ENCODE data around the gene CHMP6. TPM values are rescaled to one million over a fixed set of nuclear protein-coding genes. Genes with fewer than 3 reads are reported as not detected.

CHMP6 gene
- total and polyA plus RNA-seq, 4 experiments from 2014 or later = 36.7 to 48.7 (median 41.9) TPM

DNA sequence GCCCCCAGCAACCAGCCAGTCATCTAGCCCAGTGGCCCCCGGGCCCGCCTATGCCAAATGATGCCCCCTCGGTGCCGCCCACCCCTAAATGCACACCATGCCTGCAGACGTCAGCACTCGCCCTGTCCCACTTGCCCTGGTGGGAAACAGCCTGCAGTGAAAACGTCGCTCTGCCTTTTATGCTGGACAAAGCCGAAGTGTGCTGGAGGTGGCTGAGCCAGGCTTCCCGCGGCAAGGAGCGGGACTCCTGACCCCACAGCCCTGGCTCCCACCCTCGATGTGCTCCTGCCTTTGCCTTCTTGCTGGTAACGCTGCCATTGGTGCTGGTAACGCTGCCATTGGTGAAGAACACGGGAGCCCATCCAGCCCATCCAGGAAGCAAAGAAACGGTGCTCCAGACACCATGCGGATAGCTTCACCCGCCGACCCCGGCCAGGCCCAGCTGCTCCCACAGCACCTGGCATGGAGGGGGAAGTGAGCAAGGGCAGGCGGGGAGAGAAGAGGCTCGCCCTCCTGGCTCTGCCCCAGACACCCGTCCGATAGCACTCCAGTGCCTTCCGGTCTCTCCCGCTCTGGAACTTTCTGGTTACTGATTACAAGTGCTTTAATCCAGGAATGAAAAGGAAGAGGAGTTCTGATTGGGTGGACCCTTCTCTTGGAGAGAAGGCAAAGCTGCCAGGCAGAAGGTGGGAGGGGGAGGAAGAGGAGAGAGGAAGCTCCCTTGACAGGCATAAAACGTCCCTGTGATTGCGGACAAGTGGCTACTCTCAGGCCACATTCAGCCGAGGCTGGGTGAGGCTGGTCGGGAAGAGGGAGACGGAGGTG lies 39.3 kb downstream of the CHMP6 start:
- no peak for DNase-seq
- ChIA-PET CTCF (ENCODE audit: partially characterized antibody) (interaction anchor here (3.6 kb wide), 1 partner anchor 8 kb away, joined by 26 read pairs; no protein-coding TSS in a partner anchor), POLR2A (ENCODE audit: partially characterized antibody) (no interaction called here)
- Histone ChIP-seq H3K27ac (ENCODE audit: low read depth, low read length) (no peak overlapping the region), H3K9me3 (ENCODE audit: control insufficient read depth in 1 of 2, low read length in 2 of 2) (no peaks in the 10 kb centered on the region), H3K27me3 (ENCODE audit: insufficient read depth, low read length) (no peaks in the 10 kb centered on the region), H3K4me3 (ENCODE audit: low read length in 2 of 2) (no peak overlapping the region), H3K4me1 (ENCODE audit: insufficient read depth, low read length) (peaks cover 17% of the 10 kb centered on the region), H3K36me3 (ENCODE audit: insufficient read depth, low read length) (no peaks in the 10 kb centered on the region)
- intact Hi-C loops (cut with micrococcal nuclease) = no loop called here
- Mint-ChIP-seq H3K27ac (peak overlapping the region in 2 of 7 donors; percentile 30 to 61), H3K27me3 (peaks cover 7 to 17% of the 10 kb centered on the region in 2 donors), H3K4me3 (no peak overlapping the region), H3K9me3 (no peaks in the 10 kb centered on the region), H3K4me1 (peaks cover 9 to 20% (median 14%) of the 10 kb centered on the region in 4 donors), H3K36me3 (peaks cover 0 to 1% of the 10 kb centered on the region in 2 donors)

DNA sequence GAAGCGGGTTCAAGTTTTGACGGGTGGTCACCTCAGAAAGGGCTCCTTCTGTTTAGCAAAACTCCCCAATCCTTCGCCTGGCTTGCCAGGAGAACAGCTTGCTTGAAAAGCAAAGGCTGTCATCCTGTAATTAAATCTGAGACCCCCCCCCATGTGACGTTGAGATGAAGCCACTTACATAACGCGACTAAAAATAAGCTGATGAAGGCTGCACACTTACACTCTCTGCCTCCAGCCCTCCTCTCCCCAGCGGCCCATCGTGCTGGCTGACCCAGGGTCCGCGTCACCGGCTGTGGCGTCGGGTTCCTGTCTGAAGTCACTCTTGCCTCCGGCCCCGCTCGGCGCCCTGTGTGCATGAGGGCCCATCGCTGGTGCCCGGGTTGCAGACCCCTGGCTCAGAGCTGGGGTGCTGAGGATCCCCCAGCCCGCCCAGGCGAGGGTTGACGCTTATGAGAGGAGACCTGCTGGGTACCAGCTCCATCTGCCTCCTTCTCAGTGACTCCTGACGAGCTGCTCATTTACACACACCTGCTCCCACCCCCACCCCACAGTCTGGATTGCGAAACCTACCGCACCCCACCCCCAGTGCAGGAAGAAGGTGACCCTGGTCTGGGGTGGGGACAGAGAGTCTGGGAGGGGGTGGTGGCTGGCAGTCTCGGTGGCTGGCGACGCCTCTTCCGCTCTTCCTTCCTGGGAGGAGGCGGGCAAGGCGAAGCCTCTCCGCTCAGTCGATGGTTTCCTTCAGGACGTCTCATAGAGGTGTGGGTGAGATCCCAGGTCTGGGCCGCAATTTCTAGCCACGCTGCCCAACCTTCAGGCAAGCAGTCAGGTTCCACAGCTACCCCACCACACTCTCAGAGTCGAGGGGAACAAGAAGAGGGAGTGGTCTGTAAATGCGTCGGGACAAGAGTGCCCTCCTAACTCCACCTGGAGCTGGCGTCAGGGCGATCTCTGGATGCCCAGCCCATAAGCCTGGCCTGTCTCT lies 40.2 kb downstream of the CHMP6 start:
- Histone ChIP-seq H3K27me3 (ENCODE audit: insufficient read depth, low read length) (no peaks in the 10 kb centered on the region), H3K9me3 (ENCODE audit: control insufficient read depth in 1 of 2, low read length in 2 of 2) (no peaks in the 10 kb centered on the region), H3K4me3 (ENCODE audit: low read length in 2 of 2) (no peak overlapping the region), H3K4me1 (ENCODE audit: insufficient read depth, low read length) (peaks cover 20% of the 10 kb centered on the region), H3K27ac (ENCODE audit: low read depth, low read length) (no peak overlapping the region), H3K36me3 (ENCODE audit: insufficient read depth, low read length) (no peaks in the 10 kb centered on the region)
- H3K4me3 Mint-ChIP-seq = peak overlapping the region in 4 of 8 donors; percentile 34 to 50 (median 40)
- no peaks in the 10 kb centered on the region for H3K9me3 Mint-ChIP-seq
- intact Hi-C loops (cut with micrococcal nuclease) = no loop called here
- H3K4me1 Mint-ChIP-seq = peaks cover 9 to 28% (median 15%) of the 10 kb centered on the region in 4 donors
- peaks cover 5 to 10% of the 10 kb centered on the region in 2 donors for H3K27me3 Mint-ChIP-seq
- H3K27ac Mint-ChIP-seq = peak overlapping the region in 1 of 7 donors; percentile 86
- ChIA-PET POLR2A (ENCODE audit: partially characterized antibody) (interaction anchor here (0.7 to 5.3 kb wide), 3 partner anchors 13 to 63 kb away, joined by 3 to 29 read pairs (median 3); no protein-coding TSS in a partner anchor), CTCF (ENCODE audit: partially characterized antibody) (interaction anchor here (3.6 kb wide), 1 partner anchor 9 kb away, joined by 26 read pairs; no protein-coding TSS in a partner anchor)
- H3K36me3 Mint-ChIP-seq = peaks cover 0 to 1% of the 10 kb centered on the region in 2 donors
- DNase-seq = no peak

GRCh38 chr17:81032641-81033480 lies 41.2 kb downstream of the CHMP6 start:
- POLR2A ChIA-PET (ENCODE audit: partially characterized antibody) = interaction anchor here (0.7 to 5.3 kb wide), 2 partner anchors 14 to 62 kb away, joined by 3 to 29 read pairs; no protein-coding TSS in a partner anchor
- H3K4me3 Mint-ChIP-seq = peak overlapping the region; percentile 51 to 79 (median 77)

DNA sequence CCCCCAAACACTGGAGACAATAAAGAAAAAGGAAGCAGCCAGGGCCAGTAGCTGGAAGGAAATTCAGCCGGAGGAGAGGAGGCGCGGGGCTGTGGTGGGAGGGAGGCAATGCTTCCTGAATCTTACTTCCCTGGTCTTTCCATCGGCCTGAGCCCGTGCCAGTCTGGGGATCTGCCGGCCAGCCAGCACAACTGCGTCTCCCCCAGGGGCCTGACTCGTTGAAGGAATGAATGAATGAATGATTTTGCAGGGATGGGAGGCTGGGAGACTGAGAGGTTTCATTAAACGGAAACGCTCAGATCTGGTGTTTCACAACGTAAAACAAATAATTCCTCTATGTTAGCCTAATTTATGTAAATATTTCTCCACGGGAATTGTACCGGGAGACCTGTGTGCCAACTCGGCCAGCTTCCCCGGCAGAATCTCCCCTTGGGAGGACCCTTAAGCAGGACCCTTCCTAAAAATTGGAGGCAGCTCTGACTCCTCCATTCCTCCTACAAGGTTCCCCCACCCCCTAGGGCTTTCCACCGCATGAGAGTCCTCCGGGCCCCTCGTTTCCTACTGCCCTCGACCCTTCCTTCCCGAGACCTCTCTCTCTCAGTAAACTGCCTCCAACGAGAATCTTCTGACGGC lies 42.0 kb downstream of the CHMP6 start:
- Histone ChIP-seq H3K27ac (ENCODE audit: low read depth, low read length) (no peak overlapping the region), H3K4me3 (ENCODE audit: low read length in 2 of 2) (peak overlapping the region in 1 of 2 donors; percentile 43), H3K36me3 (ENCODE audit: insufficient read depth, low read length) (no peaks in the 10 kb centered on the region), H3K4me1 (ENCODE audit: insufficient read depth, low read length) (peaks cover 20% of the 10 kb centered on the region), H3K27me3 (ENCODE audit: insufficient read depth, low read length) (no peaks in the 10 kb centered on the region), H3K9me3 (ENCODE audit: control insufficient read depth in 1 of 2, low read length in 2 of 2) (no peaks in the 10 kb centered on the region)
- H3K4me3 Mint-ChIP-seq = peak overlapping the region; percentile 76 to 86 (median 80)
- POLR2A ChIA-PET (ENCODE audit: partially characterized antibody) = interaction anchor here (0.6 to 5.3 kb wide), 2 partner anchors 15 to 365 kb away, joined by 3 to 29 read pairs; no protein-coding TSS in a partner anchor
- intact Hi-C loops (cut with micrococcal nuclease) = loop anchor here (1.0 kb wide), 3 partner anchors 10 to 62 kb away; no protein-coding TSS in a partner anchor
- no peak for DNase-seq
- peaks cover 3 to 13% of the 10 kb centered on the region in 2 donors for H3K27me3 Mint-ChIP-seq
- H3K27ac Mint-ChIP-seq = peak overlapping the region in 4 of 7 donors; percentile 50 to 86 (median 76)
- H3K36me3 Mint-ChIP-seq = peaks cover 0 to 1% of the 10 kb centered on the region in 2 donors
- CTCF ChIA-PET (ENCODE audit: partially characterized antibody) = interaction anchor here (1.1 to 3.6 kb wide), 2 partner anchors 8 to 11 kb away, joined by 3 to 26 read pairs; no protein-coding TSS in a partner anchor
- peaks cover 9 to 30% (median 15%) of the 10 kb centered on the region in 4 donors for H3K4me1 Mint-ChIP-seq
- H3K9me3 Mint-ChIP-seq = no peaks in the 10 kb centered on the region

More at GRCh38 chr17:81032641-81033480, 41.2 kb downstream of the CHMP6 start:
- CTCF ChIA-PET (ENCODE audit: partially characterized antibody) = interaction anchor here (1.1 to 3.6 kb wide), 2 partner anchors 7 to 10 kb away, joined by 3 to 26 read pairs; no protein-coding TSS in a partner anchor
- Mint-ChIP-seq H3K27me3 (peaks cover 3 to 11% of the 10 kb centered on the region in 2 donors), H3K36me3 (peaks cover 0 to 1% of the 10 kb centered on the region in 2 donors), H3K4me1 (peaks cover 9 to 30% (median 15%) of the 10 kb centered on the region in 4 donors), H3K27ac (peak overlapping the region in 4 of 7 donors; percentile 39 to 86 (median 60)), H3K9me3 (no peaks in the 10 kb centered on the region)
- H3K4me1 ChIP-seq (ENCODE audit: insufficient read depth, low read length) = peaks cover 20% of the 10 kb centered on the region
- H3K4me3 ChIP-seq (ENCODE audit: low read length in 2 of 2) = no peak overlapping the region
- no peaks in the 10 kb centered on the region for H3K27me3 ChIP-seq (ENCODE audit: insufficient read depth, low read length)
- DNase-seq = no peak
- no peaks in the 10 kb centered on the region for H3K36me3 ChIP-seq (ENCODE audit: insufficient read depth, low read length)
- no peak overlapping the region for H3K27ac ChIP-seq (ENCODE audit: low read depth, low read length)
- H3K9me3 ChIP-seq (ENCODE audit: control insufficient read depth in 1 of 2, low read length in 2 of 2) = no peaks in the 10 kb centered on the region
- intact Hi-C loops (cut with micrococcal nuclease) = no loop called here

DNA sequence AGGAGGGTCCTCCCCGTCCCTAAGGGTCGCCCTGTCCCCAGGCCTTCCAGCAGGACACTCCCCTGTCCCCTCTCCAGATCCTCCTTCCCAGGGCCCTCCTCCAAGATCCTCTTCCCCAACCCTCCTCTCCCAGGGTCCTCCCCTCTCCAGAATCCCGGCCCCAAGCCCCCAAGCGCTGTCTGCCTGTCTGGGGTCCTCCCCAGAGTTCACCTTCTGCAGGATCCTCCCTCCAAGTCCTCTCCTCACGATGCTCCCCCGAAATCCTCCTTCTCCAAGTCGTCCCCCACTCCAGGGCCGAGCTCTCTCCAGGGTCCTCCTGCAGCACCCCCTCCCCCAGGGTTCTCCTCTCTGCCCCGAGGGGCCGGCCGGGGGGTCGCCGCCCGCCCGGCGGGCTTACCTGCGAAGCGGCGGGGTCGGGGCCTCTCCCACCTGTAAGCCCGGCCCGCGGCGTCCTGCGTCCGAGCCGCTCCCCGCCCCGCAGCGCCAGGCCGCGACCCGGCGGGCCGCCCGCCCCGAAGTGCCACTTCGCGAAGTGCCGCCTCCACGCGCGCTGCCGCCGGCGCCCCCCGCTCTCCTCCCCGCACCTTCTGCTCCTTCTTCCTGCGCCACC lies 42.6 kb downstream of the CHMP6 start:
- Histone ChIP-seq H3K36me3 (ENCODE audit: insufficient read depth, low read length) (no peaks in the 10 kb centered on the region), H3K27me3 (ENCODE audit: insufficient read depth, low read length) (no peaks in the 10 kb centered on the region), H3K4me1 (ENCODE audit: insufficient read depth, low read length) (peaks cover 20% of the 10 kb centered on the region), H3K4me3 (ENCODE audit: low read length in 2 of 2) (peak overlapping the region in 1 of 2 donors; percentile 43), H3K9me3 (ENCODE audit: control insufficient read depth in 1 of 2, low read length in 2 of 2) (no peaks in the 10 kb centered on the region), H3K27ac (ENCODE audit: low read depth, low read length) (no peak overlapping the region)
- H3K4me3 Mint-ChIP-seq = peak overlapping the region; percentile 76 to 86 (median 80)
- no peaks in the 10 kb centered on the region for H3K9me3 Mint-ChIP-seq
- peak overlapping the region in 5 of 7 donors; percentile 50 to 86 (median 74) for H3K27ac Mint-ChIP-seq
- CTCF ChIA-PET (ENCODE audit: partially characterized antibody) = interaction anchor here (1.1 to 3.6 kb wide), 2 partner anchors 9 to 11 kb away, joined by 3 to 26 read pairs; no protein-coding TSS in a partner anchor
- intact Hi-C loops (cut with micrococcal nuclease) = loop anchor here (1.0 kb wide), 3 partner anchors 11 to 61 kb away; no protein-coding TSS in a partner anchor
- peaks cover 0 to 13% of the 10 kb centered on the region in 2 donors for H3K27me3 Mint-ChIP-seq
- DNase-seq = no peak
- POLR2A ChIA-PET (ENCODE audit: partially characterized antibody) = interaction anchor here (0.6 to 5.3 kb wide), 3 partner anchors 11 to 364 kb away, joined by 3 to 29 read pairs (median 6); no protein-coding TSS in a partner anchor
- peaks cover 0 to 1% of the 10 kb centered on the region in 2 donors for H3K36me3 Mint-ChIP-seq
- H3K4me1 Mint-ChIP-seq = peaks cover 8 to 30% (median 14%) of the 10 kb centered on the region in 4 donors
